ENCODE results near the gene DOCK11. TPM values are rescaled to one million over a fixed set of nuclear protein-coding genes. Genes with fewer than 3 reads are reported as not detected.

Gene DOCK11
- polyA plus RNA-seq, 3 donors: 20.8 to 39.7 (median 34.8) TPM

DNA sequence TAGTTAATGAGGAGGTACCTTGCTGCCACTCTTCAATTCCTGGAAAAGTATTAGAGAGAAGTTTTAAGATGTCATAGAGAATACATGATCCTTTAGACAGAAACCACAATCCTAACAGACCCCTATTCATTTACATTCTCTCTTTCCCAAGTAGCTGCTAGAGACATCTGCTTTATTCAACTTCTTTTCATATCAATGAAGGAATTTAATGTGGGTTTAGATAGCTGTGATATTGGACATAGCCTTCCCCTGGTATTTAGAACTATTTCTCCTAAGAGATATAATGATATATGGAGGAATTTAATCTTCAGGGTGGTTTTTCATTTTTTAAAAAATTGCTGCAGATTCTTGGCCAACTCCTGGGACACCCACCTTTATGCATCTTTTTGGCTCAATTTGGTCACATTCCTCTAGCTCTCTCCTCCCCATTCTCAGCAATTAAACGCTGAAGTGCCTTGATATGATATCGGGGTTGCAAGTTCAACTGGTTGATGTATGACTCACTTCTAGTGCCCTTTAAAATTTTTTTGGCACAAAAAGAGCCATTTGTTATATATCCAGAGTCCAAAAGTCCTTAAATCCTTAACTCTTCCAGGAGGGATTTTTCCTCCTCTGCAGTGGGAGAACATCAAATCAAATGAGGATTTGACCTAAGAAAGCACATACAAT is 57.6 kb downstream of the DOCK11 start:
- peaks cover 0 to 3% (median 0%) of the 10 kb centered on the region in 3 donors for H3K27me3 Mint-ChIP-seq (ENCODE audit: low read depth in 3 of 3)
- H3K36me3 Mint-ChIP-seq: peaks cover 38 to 48% of the 10 kb centered on the region in 2 donors
- Histone ChIP-seq H3K9ac (ENCODE audit: insufficient read depth, low read length, poor library complexity, severe bottlenecking) (no peak overlapping the region), H4K20me1 (ENCODE audit: insufficient read depth, low read length) (peaks cover 51% of the 10 kb centered on the region), H3K4me3 (replicated peaks in 1 of 3; ENCODE audit: low read depth in 2 of 3, low read length in 3 of 3) (no peak overlapping the region), H3K9me3 (replicated peaks in 1 of 2; ENCODE audit: control insufficient read depth in 1 of 2, insufficient read depth in 1 of 2, low read length in 2 of 2) (no peaks in the 10 kb centered on the region), H3K36me3 (replicated peaks in 1 of 2; ENCODE audit: control insufficient read depth in 1 of 2, insufficient read depth in 2 of 2, low read length in 2 of 2) (peaks cover 36 to 66% of the 10 kb centered on the region in 2 donors), H3K4me2 (replicated peaks; ENCODE audit: extremely low read depth, low read length, poor library complexity, severe bottlenecking) (no peak overlapping the region), H2AFZ (ENCODE audit: insufficient read depth, low read depth, low read length, poor library complexity, severe bottlenecking) (no peak overlapping the region), H3K27ac (ENCODE audit: low read depth in 1 of 2, low read length in 2 of 2) (peak overlapping the region in 1 of 2 donors; percentile 7), H3K27me3 (ENCODE audit: control insufficient read depth in 2 of 2, insufficient read depth in 2 of 2, low read length in 2 of 2) (no peaks in the 10 kb centered on the region), H3K4me1 (ENCODE audit: control insufficient read depth in 1 of 2, insufficient read depth in 2 of 2, low read length in 2 of 2) (no peaks in the 10 kb centered on the region), H3K79me2 (ENCODE audit: insufficient read depth, low read length) (peaks cover 2% of the 10 kb centered on the region)
- intact Hi-C loops (cut with micrococcal nuclease): loop anchor here in 1 of 2 donors (10.0 kb wide), 1 partner anchor 58 kb away; the partner anchor contains the start of gene DOCK11
- whole genome bisulfite sequencing (ENCODE audit: insufficient coverage): no CpG with 5 or more reads among the region's 2 CpGs
- DNase-seq: no peak
- peak overlapping the region in 2 of 7 donors; percentile 8 to 30 for H3K27ac Mint-ChIP-seq
- H3K4me3 Mint-ChIP-seq: no peak overlapping the region
- TF ChIP-seq, protein P1, sequence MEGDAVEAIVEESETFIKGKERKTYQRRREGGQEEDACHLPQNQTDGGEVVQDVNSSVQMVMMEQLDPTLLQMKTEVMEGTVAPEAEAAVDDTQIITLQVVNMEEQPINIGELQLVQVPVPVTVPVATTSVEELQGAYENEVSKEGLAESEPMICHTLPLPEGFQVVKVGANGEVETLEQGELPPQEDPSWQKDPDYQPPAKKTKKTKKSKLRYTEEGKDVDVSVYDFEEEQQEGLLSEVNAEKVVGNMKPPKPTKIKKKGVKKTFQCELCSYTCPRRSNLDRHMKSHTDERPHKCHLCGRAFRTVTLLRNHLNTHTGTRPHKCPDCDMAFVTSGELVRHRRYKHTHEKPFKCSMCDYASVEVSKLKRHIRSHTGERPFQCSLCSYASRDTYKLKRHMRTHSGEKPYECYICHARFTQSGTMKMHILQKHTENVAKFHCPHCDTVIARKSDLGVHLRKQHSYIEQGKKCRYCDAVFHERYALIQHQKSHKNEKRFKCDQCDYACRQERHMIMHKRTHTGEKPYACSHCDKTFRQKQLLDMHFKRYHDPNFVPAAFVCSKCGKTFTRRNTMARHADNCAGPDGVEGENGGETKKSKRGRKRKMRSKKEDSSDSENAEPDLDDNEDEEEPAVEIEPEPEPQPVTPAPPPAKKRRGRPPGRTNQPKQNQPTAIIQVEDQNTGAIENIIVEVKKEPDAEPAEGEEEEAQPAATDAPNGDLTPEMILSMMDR (IDR thresholded peaks at IDR 0.05): no peak
- peaks cover 5% of the 10 kb centered on the region for H3K4me1 Mint-ChIP-seq
- H3K9me3 Mint-ChIP-seq: peaks cover 0 to 6% (median 0%) of the 10 kb centered on the region in 7 donors

- H3K9ac ChIP-seq (ENCODE audit: insufficient read depth, low read length, poor library complexity, severe bottlenecking): no peak overlapping the region
Measured at GRCh38 chrX:118554511-118554910, 58.9 kb downstream of the DOCK11 start.

More at GRCh38 chrX:118554511-118554910, 58.9 kb downstream of the DOCK11 start:
- peaks cover 0 to 3% (median 0%) of the 10 kb centered on the region in 3 donors for H3K27me3 Mint-ChIP-seq (ENCODE audit: low read depth in 3 of 3)
- Histone ChIP-seq H3K27me3 (ENCODE audit: control insufficient read depth in 2 of 2, insufficient read depth in 2 of 2, low read length in 2 of 2) (no peaks in the 10 kb centered on the region), H3K4me1 (ENCODE audit: control insufficient read depth in 1 of 2, insufficient read depth in 2 of 2, low read length in 2 of 2) (peaks cover 4 to 9% of the 10 kb centered on the region in 2 donors), H4K20me1 (ENCODE audit: insufficient read depth, low read length) (peaks cover 62% of the 10 kb centered on the region), H3K79me2 (ENCODE audit: insufficient read depth, low read length) (peaks cover 2% of the 10 kb centered on the region), H3K4me3 (replicated peaks in 1 of 3; ENCODE audit: low read depth in 2 of 3, low read length in 3 of 3) (no peak overlapping the region), H2AFZ (ENCODE audit: insufficient read depth, low read depth, low read length, poor library complexity, severe bottlenecking) (no peak overlapping the region), H3K36me3 (replicated peaks in 1 of 2; ENCODE audit: control insufficient read depth in 1 of 2, insufficient read depth in 2 of 2, low read length in 2 of 2) (peaks cover 27 to 54% of the 10 kb centered on the region in 2 donors), H3K27ac (ENCODE audit: low read depth in 1 of 2, low read length in 2 of 2) (no peak overlapping the region), H3K4me2 (replicated peaks; ENCODE audit: extremely low read depth, low read length, poor library complexity, severe bottlenecking) (no peak overlapping the region), H3K9me3 (replicated peaks in 1 of 2; ENCODE audit: control insufficient read depth in 1 of 2, insufficient read depth in 1 of 2, low read length in 2 of 2) (no peaks in the 10 kb centered on the region)
- peaks cover 0 to 6% (median 0%) of the 10 kb centered on the region in 7 donors for H3K9me3 Mint-ChIP-seq
- no CpG with 5 or more reads among the region's 2 CpGs for WGBS (ENCODE audit: insufficient coverage)
- TF ChIP-seq, protein P1 (IDR thresholded peaks at IDR 0.05): no peak
- H3K27ac Mint-ChIP-seq: peak overlapping the region in 1 of 7 donors; percentile 57
- peaks cover 13% of the 10 kb centered on the region for H3K4me1 Mint-ChIP-seq
- intact Hi-C loops (cut with micrococcal nuclease): loop anchor here in 1 of 2 donors (10.0 kb wide), 1 partner anchor 60 kb away; the partner anchor contains the start of gene DOCK11
- H3K36me3 Mint-ChIP-seq: peaks cover 34 to 36% of the 10 kb centered on the region in 2 donors
- DNase-seq: no peak
- H3K4me3 Mint-ChIP-seq: no peak overlapping the region

Measured in CD14-positive monocyte (primary cell).